ENCODE data around the gene CGB5. TPM values are rescaled to one million over a fixed set of nuclear protein-coding genes. Genes with fewer than 3 reads are reported as not detected.

Gene CGB5
- total RNA-seq, 1 experiment from 2014 or later, result not detected

DNA sequence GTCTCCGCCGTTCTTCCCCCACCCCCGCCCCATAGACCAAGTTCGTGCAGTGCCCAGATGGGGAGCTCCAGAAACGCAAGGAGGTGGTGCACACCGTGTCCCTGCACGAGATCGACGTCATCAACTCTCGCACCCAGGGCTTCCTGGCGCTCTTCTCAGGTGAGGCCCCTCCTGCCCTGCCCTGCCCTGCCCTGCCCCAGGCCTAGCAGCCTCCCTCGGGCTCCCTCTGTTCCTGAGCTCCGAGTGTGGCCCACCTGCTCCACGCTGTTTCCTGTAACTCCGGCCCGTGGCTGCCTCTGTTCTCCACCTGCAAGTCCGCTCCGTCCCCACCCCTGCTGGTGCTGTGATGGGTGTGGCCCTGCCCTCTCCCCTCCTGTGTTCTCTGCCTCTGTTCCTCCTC, 33.2 kb upstream of the CGB5 start:
- H3K36me3 ChIP-seq (ENCODE audit: control insufficient read depth, insufficient read depth, low read length), result no peaks in the 10 kb centered on the region; the same call in 1 of the 2 replicates
- POLR2A ChIA-PET, result interaction anchor here (1.1 kb wide), 1 partner anchor 17 kb away, joined by 6 read pairs; the partner anchor contains the start of gene RUVBL2
- intact Hi-C loops (cut with micrococcal nuclease; ENCODE audit: unreplicated experiment), result no loop called here

DNA sequence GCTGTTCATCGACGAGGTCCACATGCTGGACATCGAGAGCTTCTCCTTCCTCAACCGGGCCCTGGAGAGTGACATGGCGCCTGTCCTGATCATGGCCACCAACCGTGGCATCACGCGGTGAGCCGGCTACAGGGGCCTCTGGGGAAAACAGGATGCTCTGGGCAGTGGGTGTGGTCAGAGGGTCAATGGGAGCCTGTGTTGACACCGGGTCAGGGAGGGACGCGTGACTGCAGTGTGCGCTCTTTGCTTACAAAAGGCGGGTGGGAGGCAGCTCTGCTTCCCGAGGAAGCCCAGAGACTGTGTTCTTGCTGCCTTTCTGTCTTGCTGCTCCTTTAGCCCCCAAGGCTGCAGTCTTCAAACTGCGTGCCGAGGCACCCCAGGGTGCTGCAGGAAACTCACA, 32.5 kb upstream of the CGB5 start:
- Histone ChIP-seq H3K36me3 (ENCODE audit: control insufficient read depth, insufficient read depth, low read length) (no peaks in the 10 kb centered on the region; the same call in 1 of the 2 replicates), H3K27ac (ENCODE audit: low read length) (no peak overlapping the region), H3K27me3 (ENCODE audit: control insufficient read depth, insufficient read depth, low read length) (no peaks in the 10 kb centered on the region), H3K9me3 (ENCODE audit: control insufficient read depth, insufficient read depth, low read depth, low read length) (no peaks in the 10 kb centered on the region), H3K4me3 (ENCODE audit: low read depth in 2 of 2, low read length in 2 of 2) (no peak overlapping the region), H3K4me1 (ENCODE audit: control insufficient read depth, insufficient read depth, low read length) (no peaks in the 10 kb centered on the region)
- in situ Hi-C loops (cut with HindIII; ENCODE audit: low pct_unique_long_range_greater_than_20kb, low sequenced_read_pairs), result no loop called here
- ChIA-PET POLR2A (no interaction called here), CTCF (interaction anchor here (0.6 kb wide), 1 partner anchor 13 kb away, joined by 3 read pairs; no protein-coding TSS in a partner anchor)
- ATAC-seq, result no peak
- intact Hi-C loops (cut with micrococcal nuclease; ENCODE audit: unreplicated experiment), result no loop called here
- DNase-seq (ENCODE audit: low read depth, low spot score), result no peak
- BruUV-seq (replicated peaks), result no TSS peak
- TF ChIP-seq, protein P1, sequence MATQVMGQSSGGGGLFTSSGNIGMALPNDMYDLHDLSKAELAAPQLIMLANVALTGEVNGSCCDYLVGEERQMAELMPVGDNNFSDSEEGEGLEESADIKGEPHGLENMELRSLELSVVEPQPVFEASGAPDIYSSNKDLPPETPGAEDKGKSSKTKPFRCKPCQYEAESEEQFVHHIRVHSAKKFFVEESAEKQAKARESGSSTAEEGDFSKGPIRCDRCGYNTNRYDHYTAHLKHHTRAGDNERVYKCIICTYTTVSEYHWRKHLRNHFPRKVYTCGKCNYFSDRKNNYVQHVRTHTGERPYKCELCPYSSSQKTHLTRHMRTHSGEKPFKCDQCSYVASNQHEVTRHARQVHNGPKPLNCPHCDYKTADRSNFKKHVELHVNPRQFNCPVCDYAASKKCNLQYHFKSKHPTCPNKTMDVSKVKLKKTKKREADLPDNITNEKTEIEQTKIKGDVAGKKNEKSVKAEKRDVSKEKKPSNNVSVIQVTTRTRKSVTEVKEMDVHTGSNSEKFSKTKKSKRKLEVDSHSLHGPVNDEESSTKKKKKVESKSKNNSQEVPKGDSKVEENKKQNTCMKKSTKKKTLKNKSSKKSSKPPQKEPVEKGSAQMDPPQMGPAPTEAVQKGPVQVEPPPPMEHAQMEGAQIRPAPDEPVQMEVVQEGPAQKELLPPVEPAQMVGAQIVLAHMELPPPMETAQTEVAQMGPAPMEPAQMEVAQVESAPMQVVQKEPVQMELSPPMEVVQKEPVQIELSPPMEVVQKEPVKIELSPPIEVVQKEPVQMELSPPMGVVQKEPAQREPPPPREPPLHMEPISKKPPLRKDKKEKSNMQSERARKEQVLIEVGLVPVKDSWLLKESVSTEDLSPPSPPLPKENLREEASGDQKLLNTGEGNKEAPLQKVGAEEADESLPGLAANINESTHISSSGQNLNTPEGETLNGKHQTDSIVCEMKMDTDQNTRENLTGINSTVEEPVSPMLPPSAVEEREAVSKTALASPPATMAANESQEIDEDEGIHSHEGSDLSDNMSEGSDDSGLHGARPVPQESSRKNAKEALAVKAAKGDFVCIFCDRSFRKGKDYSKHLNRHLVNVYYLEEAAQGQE (IDR thresholded peaks at IDR 0.05; ENCODE audit: insufficient read depth in 1 of 2, low read depth in 2 of 2, low read length in 1 of 2), result no peak
- TF ChIP-seq POLR2AphosphoS5 (IDR thresholded peaks at IDR 0.05; ENCODE audit: low read depth, low read length), result no peak
- no peak for TF ChIP-seq SIN3A (IDR thresholded peaks at IDR 0.05; ENCODE audit: borderline replicate concordance, insufficient read depth, low read depth, low read length)
- TF ChIP-seq TCF7L2 (IDR thresholded peaks at IDR 0.05; ENCODE audit: low read depth, low read length), result no peak
- TF ChIP-seq, protein P2, sequence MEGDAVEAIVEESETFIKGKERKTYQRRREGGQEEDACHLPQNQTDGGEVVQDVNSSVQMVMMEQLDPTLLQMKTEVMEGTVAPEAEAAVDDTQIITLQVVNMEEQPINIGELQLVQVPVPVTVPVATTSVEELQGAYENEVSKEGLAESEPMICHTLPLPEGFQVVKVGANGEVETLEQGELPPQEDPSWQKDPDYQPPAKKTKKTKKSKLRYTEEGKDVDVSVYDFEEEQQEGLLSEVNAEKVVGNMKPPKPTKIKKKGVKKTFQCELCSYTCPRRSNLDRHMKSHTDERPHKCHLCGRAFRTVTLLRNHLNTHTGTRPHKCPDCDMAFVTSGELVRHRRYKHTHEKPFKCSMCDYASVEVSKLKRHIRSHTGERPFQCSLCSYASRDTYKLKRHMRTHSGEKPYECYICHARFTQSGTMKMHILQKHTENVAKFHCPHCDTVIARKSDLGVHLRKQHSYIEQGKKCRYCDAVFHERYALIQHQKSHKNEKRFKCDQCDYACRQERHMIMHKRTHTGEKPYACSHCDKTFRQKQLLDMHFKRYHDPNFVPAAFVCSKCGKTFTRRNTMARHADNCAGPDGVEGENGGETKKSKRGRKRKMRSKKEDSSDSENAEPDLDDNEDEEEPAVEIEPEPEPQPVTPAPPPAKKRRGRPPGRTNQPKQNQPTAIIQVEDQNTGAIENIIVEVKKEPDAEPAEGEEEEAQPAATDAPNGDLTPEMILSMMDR (IDR thresholded peaks at IDR 0.05), result no peak

More for the DNA sequence above, 33.2 kb upstream of the CGB5 start:
- H3K9me3 ChIP-seq (ENCODE audit: control insufficient read depth, insufficient read depth, low read depth, low read length), result no peaks in the 10 kb centered on the region
- no peak for DNase-seq (ENCODE audit: low read depth, low spot score)
- BruUV-seq (replicated peaks), result no TSS peak
- H3K4me3 ChIP-seq (ENCODE audit: low read depth in 2 of 2, low read length in 2 of 2), result no peak overlapping the region
- CTCF ChIA-PET, result interaction anchor here (0.6 kb wide), 1 partner anchor 11 kb away, joined by 8 read pairs; no protein-coding TSS in a partner anchor
- no peaks in the 10 kb centered on the region for H3K27me3 ChIP-seq (ENCODE audit: control insufficient read depth, insufficient read depth, low read length)
- no peak for ATAC-seq
- H3K4me1 ChIP-seq (ENCODE audit: control insufficient read depth, insufficient read depth, low read length), result no peaks in the 10 kb centered on the region
- TF ChIP-seq, protein P1 (IDR thresholded peaks at IDR 0.05; ENCODE audit: insufficient read depth in 1 of 2, low read depth in 2 of 2, low read length in 1 of 2), result no peak
- TF ChIP-seq SIN3A (IDR thresholded peaks at IDR 0.05; ENCODE audit: borderline replicate concordance, insufficient read depth, low read depth, low read length) (no peak), POLR2AphosphoS5 (IDR thresholded peaks at IDR 0.05; ENCODE audit: low read depth, low read length) (no peak), TCF7L2 (IDR thresholded peaks at IDR 0.05; ENCODE audit: low read depth, low read length) (no peak)
- TF ChIP-seq, protein P2 (IDR thresholded peaks at IDR 0.05), result no peak
- in situ Hi-C loops (cut with HindIII; ENCODE audit: low pct_unique_long_range_greater_than_20kb, low sequenced_read_pairs), result no loop called here
- H3K27ac ChIP-seq (ENCODE audit: low read length), result no peak overlapping the region

Measured in Panc1 (cell line).